DND-41 (cell line): ENCODE data around the gene MIPEP.

Source experiments
- EZH2 ChIP-seq: IDR thresholded peaks from 3 replicates; pipeline ENCODE4 v1.6.1; 2012; ENCODE audit warnings: borderline replicate concordance, low read depth, mild to moderate bottlenecking, moderate library complexity, low read length, inconsistent platforms; ENCODE audit not compliant: severe bottlenecking
- TF ChIP-seq, protein P1 (sequence below): IDR thresholded peaks from 2 replicates; pipeline ENCODE4 v1.5.1; 2012; ENCODE audit warnings: borderline replicate concordance, low read length, moderate library complexity, mild to moderate bottlenecking; ENCODE audit not compliant: poor library complexity, severe bottlenecking; ENCODE audit errors: extremely low read depth

DNA sequence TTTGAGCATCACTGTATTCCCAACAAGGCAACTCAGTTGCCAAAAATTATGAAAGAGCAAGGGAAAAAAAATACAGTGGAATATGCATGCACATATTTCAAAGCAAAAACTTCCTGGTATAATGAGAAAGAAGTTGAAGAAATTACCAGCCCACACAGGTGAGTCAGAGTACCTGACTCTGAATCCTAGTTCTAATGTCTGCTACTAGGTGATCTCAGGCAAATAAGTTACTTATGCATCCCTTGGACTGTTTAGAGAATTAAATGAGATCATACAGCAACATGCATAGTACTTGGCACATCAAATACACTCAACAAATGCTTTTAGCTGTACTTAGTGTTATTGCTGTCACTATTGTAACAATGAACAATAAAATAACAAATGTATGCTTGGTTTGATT is 144.9 kb downstream of the MIPEP start:
- TF ChIP-seq, protein P1, sequence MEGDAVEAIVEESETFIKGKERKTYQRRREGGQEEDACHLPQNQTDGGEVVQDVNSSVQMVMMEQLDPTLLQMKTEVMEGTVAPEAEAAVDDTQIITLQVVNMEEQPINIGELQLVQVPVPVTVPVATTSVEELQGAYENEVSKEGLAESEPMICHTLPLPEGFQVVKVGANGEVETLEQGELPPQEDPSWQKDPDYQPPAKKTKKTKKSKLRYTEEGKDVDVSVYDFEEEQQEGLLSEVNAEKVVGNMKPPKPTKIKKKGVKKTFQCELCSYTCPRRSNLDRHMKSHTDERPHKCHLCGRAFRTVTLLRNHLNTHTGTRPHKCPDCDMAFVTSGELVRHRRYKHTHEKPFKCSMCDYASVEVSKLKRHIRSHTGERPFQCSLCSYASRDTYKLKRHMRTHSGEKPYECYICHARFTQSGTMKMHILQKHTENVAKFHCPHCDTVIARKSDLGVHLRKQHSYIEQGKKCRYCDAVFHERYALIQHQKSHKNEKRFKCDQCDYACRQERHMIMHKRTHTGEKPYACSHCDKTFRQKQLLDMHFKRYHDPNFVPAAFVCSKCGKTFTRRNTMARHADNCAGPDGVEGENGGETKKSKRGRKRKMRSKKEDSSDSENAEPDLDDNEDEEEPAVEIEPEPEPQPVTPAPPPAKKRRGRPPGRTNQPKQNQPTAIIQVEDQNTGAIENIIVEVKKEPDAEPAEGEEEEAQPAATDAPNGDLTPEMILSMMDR = no peak
- no peak for TF ChIP-seq EZH2
